ENCODE results near the gene SHC3. TPM values are rescaled to one million over a fixed set of nuclear protein-coding genes. Genes with fewer than 3 reads are reported as not detected.

SHC3 gene
- total RNA-seq, 2 donors from 2014 or later: 1.0 to 1.7 TPM

DNA sequence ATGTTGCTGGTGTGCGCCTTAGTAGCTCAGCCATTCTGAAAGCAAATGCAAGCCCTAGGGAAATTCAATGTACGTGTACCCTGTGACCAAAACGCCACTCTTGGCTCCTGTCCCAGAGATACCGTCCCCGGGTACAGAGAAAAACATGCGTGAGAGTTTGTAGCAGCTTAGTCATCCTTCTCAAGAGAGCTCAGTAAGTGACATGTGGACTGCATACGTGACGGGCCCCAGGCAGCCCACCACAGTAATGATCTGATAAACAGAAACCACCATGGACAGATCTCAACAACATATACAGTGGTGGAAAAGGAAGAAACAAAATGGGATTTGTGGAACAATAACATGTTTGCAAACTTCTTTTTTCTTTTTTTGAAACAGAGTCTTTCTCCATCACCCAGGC is 142.2 kb downstream of the SHC3 start:
- H3K27ac ChIP-seq: no peak overlapping the region
- no peaks in the 10 kb centered on the region for H3K36me3 ChIP-seq
- H3K9me3 ChIP-seq: no peaks in the 10 kb centered on the region
- no peaks in the 10 kb centered on the region for H3K27me3 ChIP-seq
- TF ChIP-seq, protein P1, sequence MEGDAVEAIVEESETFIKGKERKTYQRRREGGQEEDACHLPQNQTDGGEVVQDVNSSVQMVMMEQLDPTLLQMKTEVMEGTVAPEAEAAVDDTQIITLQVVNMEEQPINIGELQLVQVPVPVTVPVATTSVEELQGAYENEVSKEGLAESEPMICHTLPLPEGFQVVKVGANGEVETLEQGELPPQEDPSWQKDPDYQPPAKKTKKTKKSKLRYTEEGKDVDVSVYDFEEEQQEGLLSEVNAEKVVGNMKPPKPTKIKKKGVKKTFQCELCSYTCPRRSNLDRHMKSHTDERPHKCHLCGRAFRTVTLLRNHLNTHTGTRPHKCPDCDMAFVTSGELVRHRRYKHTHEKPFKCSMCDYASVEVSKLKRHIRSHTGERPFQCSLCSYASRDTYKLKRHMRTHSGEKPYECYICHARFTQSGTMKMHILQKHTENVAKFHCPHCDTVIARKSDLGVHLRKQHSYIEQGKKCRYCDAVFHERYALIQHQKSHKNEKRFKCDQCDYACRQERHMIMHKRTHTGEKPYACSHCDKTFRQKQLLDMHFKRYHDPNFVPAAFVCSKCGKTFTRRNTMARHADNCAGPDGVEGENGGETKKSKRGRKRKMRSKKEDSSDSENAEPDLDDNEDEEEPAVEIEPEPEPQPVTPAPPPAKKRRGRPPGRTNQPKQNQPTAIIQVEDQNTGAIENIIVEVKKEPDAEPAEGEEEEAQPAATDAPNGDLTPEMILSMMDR (IDR thresholded peaks at IDR 0.05): no peak
- no peak overlapping the region for H3K4me3 ChIP-seq
- peaks cover 0 to 9% of the 10 kb centered on the region in 2 donors for H3K4me1 ChIP-seq
- DNase-seq (ENCODE audit: low spot score): no peak

DNA sequence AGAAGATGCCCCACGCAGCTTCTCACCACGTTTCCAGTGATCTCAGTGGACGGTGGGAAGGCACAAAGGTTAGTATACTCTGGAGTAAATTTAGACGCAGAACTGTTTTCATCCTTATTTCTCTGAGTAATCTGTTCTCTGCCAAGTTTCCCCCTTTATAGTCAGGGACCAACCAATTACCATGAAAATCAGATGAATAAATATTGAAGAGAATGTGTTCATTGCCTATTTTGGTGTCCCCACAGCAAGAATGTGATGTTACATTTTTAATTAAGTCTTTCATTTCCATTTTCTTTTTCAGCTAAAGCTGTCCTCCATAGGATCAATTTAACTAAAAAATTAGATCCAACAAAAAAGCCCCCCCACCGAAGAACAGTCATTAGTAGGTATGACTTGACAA is 146.0 kb downstream of the SHC3 start:
- TF ChIP-seq, protein P1 (IDR thresholded peaks at IDR 0.05): no peak
- peaks cover 0 to 23% of the 10 kb centered on the region in 2 donors for H3K9me3 ChIP-seq
- no peak for DNase-seq (ENCODE audit: low spot score)

DNA sequence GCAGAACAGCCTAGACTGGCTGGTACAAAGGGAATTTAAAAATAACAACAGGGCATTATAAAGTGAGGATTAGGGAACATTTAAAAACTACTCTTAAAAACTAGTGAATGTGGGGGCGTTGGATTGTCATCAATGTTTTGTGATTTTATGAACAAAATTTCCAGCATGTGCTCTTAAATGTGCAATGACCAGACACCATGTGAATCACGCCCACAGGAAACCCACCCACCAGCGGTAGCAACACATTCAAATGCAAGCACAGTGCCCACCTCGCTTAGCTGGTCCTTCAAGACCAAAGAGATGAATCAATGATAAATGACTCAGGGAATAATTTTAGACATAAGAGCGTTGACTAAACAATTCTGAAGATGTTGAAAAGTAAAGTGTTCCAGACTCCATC is 146.4 kb downstream of the SHC3 start:
- TF ChIP-seq, protein P1 (IDR thresholded peaks at IDR 0.05): no peak
- H3K4me1 ChIP-seq: no peaks in the 10 kb centered on the region
- no peaks in the 10 kb centered on the region for H3K36me3 ChIP-seq
- no peak overlapping the region for H3K27ac ChIP-seq
- no peaks in the 10 kb centered on the region for H3K27me3 ChIP-seq
- H3K9me3 ChIP-seq: peaks cover 0 to 23% of the 10 kb centered on the region in 2 donors
- DNase-seq (ENCODE audit: low spot score): no peak
- H3K4me3 ChIP-seq: no peak overlapping the region

More for the DNA sequence above, 146.0 kb downstream of the SHC3 start:
- no peaks in the 10 kb centered on the region for H3K27me3 ChIP-seq
- no peaks in the 10 kb centered on the region for H3K36me3 ChIP-seq
- H3K4me3 ChIP-seq: no peak overlapping the region
- H3K27ac ChIP-seq: no peak overlapping the region
- H3K4me1 ChIP-seq: peaks cover 0 to 4% of the 10 kb centered on the region in 2 donors

DNA sequence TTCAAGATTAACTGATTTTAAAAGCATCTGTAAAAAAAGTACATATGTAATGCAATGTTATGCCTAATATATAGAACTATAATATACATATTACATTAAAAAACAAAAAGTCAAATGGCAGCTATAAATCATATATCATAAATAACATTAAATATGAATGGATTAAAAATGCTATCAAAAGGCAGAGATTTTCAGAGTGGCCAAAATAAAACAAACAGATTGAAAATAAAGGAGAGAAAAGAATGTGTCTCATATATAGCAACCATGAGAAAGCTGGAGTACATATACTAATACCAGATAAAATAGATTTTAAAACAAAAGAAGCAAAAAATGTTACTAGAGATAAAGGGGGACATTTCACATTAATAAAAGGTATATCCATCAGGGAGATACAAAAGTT is 148.8 kb downstream of the SHC3 start:
- H3K36me3 ChIP-seq: no peaks in the 10 kb centered on the region
- H3K4me1 ChIP-seq: no peaks in the 10 kb centered on the region
- no peak for DNase-seq (ENCODE audit: low spot score)
- H3K27me3 ChIP-seq: no peaks in the 10 kb centered on the region
- no peak overlapping the region for H3K4me3 ChIP-seq
- no peak overlapping the region for H3K27ac ChIP-seq
- TF ChIP-seq, protein P1 (IDR thresholded peaks at IDR 0.05): no peak
- peaks cover 0 to 23% of the 10 kb centered on the region in 2 donors for H3K9me3 ChIP-seq

DNA sequence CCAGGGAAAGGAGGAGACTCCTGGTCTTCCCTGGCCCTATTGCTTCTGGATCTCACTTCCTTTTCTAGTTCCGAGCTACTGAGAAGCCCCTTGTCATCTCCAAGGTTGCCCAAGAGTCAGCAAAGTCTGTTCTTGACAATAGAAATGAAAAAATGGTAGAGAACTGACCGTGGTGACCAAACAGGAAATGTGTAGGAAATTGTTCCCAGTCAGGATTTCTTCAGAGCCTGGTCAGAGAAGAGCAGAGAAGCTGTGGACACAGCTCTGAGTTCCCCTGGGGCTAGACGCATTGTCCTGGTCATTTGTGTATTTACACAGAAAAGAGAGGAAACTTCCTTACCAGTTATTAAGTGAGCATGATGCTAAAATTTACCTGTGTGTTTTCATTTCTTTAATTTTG is 151.7 kb downstream of the SHC3 start:
- no peak overlapping the region for H3K27ac ChIP-seq
- H3K36me3 ChIP-seq: no peaks in the 10 kb centered on the region
- H3K4me1 ChIP-seq: peaks cover 0 to 15% of the 10 kb centered on the region in 2 donors

More for the DNA sequence above, 151.7 kb downstream of the SHC3 start:
- no peak for DNase-seq (ENCODE audit: low spot score)
- Histone ChIP-seq H3K4me3 (no peak overlapping the region), H3K27me3 (no peaks in the 10 kb centered on the region), H3K9me3 (peaks cover 0 to 23% of the 10 kb centered on the region in 2 donors)
- TF ChIP-seq, protein P1 (IDR thresholded peaks at IDR 0.05): no peak

All from right atrium auricular region (tissue), 2 donors.